A673 (cell line): ENCODE results near the gene USP27X. TPM values are rescaled to one million over a fixed set of nuclear protein-coding genes. Genes with fewer than 3 reads are reported as not detected.

Experiments used
- BruUV-seq: library from RNA; stranded (reverse); fragments of 400-500 nt; replicated peaks from 2 replicates; lab custom pipeline; 2021; lab: Mats Ljungman, UMichigan
- CTCF ChIA-PET: fragments of 300-600 bp; sonication (Branson Sonifier 250); formaldehyde crosslinking; loops from one replicate; lab custom pipeline; 2022; ENCODE audit warnings: antibody characterized with exemption; lab: Charles Lee
- POLR2A ChIA-PET: fragments of 300-600 bp; sonication (Branson Sonifier 250); formaldehyde crosslinking; loops from one replicate; lab custom pipeline; 2022; ENCODE audit warnings: antibody characterized with exemption; ENCODE audit not compliant: low non-redundant PET; lab: Charles Lee
- DNase-seq: peaks from one replicate; pipeline ENCODE4 v3.0.0-alpha.2; 2015; ENCODE audit warnings: low spot score
- H3K27ac ChIP-seq: fragments of 200-600 bp; sonication (generic); 2 replicates; pipeline ENCODE4 v1.5.1; 2016; ENCODE audit warnings: mixed run types, low read depth, mild to moderate bottlenecking, mixed read lengths, antibody characterized with exemption, low read length; ENCODE audit not compliant: poor library complexity, severe bottlenecking
- H3K27me3 ChIP-seq: fragments of 200-600 bp; sonication (generic); replicated peaks from 2 replicates; pipeline ENCODE4 v1.6.1; 2017; ENCODE audit warnings: mixed run types, low read depth, mild to moderate bottlenecking, mixed read lengths, antibody characterized with exemption, low read length; ENCODE audit not compliant: insufficient read depth, poor library complexity
- H3K36me3 ChIP-seq: fragments of 200-600 bp; sonication (generic); 2 replicates; pipeline ENCODE4 v1.6.1; 2016; ENCODE audit warnings: mixed run types, mild to moderate bottlenecking, mixed read lengths, antibody characterized with exemption, low read length; ENCODE audit not compliant: insufficient read depth, poor library complexity, severe bottlenecking
- H3K4me1 ChIP-seq: fragments of 200-600 bp; sonication (generic); 2 replicates; pipeline ENCODE4 v1.6.1; 2017; ENCODE audit warnings: mixed run types, mild to moderate bottlenecking, mixed read lengths, antibody characterized with exemption, low read length; ENCODE audit not compliant: insufficient read depth, poor library complexity, severe bottlenecking
- H3K4me3 ChIP-seq: fragments of 200-600 bp; sonication (generic); 2 replicates; pipeline ENCODE4 v1.5.1; 2016; ENCODE audit warnings: low read depth, mixed run types, mild to moderate bottlenecking, mixed read lengths, low read length; ENCODE audit not compliant: poor library complexity, severe bottlenecking
- H3K9me3 ChIP-seq: fragments of 200-600 bp; sonication (generic); 2 replicates; pipeline ENCODE4 v1.6.1; 2016; ENCODE audit warnings: mixed run types, low read depth, mild to moderate bottlenecking, mixed read lengths, antibody characterized with exemption, low read length; ENCODE audit not compliant: poor library complexity, severe bottlenecking
- EZH2 ChIP-seq: fragments of 200-600 bp; sonication (generic); IDR thresholded peaks from 2 replicates; pipeline ENCODE4 v1.6.1; 2017; ENCODE audit warnings: borderline replicate concordance, low read depth, mild to moderate bottlenecking, mixed read lengths, antibody characterized with exemption, low read length; ENCODE audit not compliant: poor library complexity, severe bottlenecking
- intact Hi-C: fragments of 100-400 bp; cut with micrococcal nuclease; formaldehyde crosslinking; loops from one replicate; pipeline ENCODE4 v1.10.0; 2022; ENCODE audit not compliant: unreplicated experiment
- total RNA-seq: library from RNA; stranded (reverse); gene quantifications from 2 replicates; pipeline ENCODE4 v1.2.3, GENCODE V29; 2021
- TF ChIP-seq, protein P1 (sequence below): fragments of 300-800, 200-600 bp; sonication (generic); conservative IDR thresholded peaks from 2 replicates; pipeline ENCODE4 v1.5.1; 2017; ENCODE audit warnings: low read depth, mild to moderate bottlenecking, antibody characterized with exemption, low read length, moderate library complexity, mixed read lengths

The USP27X gene
- total RNA-seq, 1 experiment from 2014 or later = 6.7 TPM

DNA sequence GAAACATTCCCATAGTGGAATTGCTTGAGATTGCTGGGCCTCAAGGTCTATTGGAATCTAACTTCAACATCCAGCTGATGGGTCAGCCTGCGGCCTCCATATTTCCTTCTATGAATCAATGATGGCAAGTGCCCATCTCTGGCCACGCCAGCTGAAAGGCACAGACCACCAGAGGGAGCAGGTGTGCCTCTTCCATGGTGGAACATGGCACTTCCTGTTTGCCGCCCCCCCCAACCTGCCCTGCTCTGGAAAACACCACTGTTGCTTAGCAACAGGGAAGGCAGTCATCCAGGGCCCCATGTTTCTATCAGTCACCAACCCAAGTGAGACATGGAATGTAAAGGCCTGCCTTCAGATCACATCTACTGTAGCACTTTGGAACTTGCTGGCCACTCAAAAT lies 38.6 kb upstream of the USP27X start:
- no TSS peak for BruUV-seq
- TF ChIP-seq EZH2 = no peak
- TF ChIP-seq, protein P1, sequence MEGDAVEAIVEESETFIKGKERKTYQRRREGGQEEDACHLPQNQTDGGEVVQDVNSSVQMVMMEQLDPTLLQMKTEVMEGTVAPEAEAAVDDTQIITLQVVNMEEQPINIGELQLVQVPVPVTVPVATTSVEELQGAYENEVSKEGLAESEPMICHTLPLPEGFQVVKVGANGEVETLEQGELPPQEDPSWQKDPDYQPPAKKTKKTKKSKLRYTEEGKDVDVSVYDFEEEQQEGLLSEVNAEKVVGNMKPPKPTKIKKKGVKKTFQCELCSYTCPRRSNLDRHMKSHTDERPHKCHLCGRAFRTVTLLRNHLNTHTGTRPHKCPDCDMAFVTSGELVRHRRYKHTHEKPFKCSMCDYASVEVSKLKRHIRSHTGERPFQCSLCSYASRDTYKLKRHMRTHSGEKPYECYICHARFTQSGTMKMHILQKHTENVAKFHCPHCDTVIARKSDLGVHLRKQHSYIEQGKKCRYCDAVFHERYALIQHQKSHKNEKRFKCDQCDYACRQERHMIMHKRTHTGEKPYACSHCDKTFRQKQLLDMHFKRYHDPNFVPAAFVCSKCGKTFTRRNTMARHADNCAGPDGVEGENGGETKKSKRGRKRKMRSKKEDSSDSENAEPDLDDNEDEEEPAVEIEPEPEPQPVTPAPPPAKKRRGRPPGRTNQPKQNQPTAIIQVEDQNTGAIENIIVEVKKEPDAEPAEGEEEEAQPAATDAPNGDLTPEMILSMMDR = peak; percentile 63
- no peaks in the 10 kb centered on the region for H3K36me3 ChIP-seq
- no peak overlapping the region for H3K27ac ChIP-seq
- H3K9me3 ChIP-seq = no peaks in the 10 kb centered on the region
- intact Hi-C loops = loop anchor here (1.0 kb wide), 1 partner anchor 36 kb away; no protein-coding TSS in a partner anchor
- H3K4me3 ChIP-seq = no peak overlapping the region
- H3K4me1 ChIP-seq = no peaks in the 10 kb centered on the region
- ChIA-PET POLR2A (no interaction called here), CTCF (interaction anchor here (1.7 kb wide), 1 partner anchor 36 kb away, joined by 4 read pairs; no protein-coding TSS in a partner anchor)
- no peaks in the 10 kb centered on the region for H3K27me3 ChIP-seq
- DNase-seq = peak; percentile 71

DNA sequence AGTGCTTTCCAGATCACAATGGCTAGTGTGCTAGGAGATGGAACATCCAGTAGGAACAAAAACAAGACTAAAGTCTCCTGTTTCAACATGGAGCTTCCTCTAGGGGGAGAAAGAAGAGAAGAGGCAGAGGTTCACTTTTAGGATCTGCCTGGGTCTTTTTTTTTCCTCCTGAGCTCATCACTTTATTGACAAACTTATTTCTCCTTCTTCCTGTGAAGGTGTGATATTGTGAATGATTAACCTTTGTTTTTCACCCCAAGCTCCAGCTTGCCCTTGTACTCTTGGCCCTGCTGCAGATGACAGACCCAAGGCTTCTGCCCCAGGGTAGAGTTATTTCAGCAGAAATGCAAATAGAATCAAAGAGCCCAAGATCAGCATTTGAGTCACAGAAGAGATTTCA lies 36.7 kb upstream of the USP27X start:
- H3K4me3 ChIP-seq = no peak overlapping the region
- H3K4me1 ChIP-seq = no peaks in the 10 kb centered on the region
- no peaks in the 10 kb centered on the region for H3K36me3 ChIP-seq
- BruUV-seq = no TSS peak
- CTCF ChIA-PET = no interaction called here
- H3K9me3 ChIP-seq = no peaks in the 10 kb centered on the region
- no peak overlapping the region for H3K27ac ChIP-seq
- POLR2A ChIA-PET = no interaction called here
- no peak for DNase-seq
- TF ChIP-seq, protein P1 = 0 out of 2 replicates have a peak, but pooled peaks have one; percentile 15
- TF ChIP-seq EZH2 = no peak
- H3K27me3 ChIP-seq = no peaks in the 10 kb centered on the region
- intact Hi-C loops = no loop called here

DNA sequence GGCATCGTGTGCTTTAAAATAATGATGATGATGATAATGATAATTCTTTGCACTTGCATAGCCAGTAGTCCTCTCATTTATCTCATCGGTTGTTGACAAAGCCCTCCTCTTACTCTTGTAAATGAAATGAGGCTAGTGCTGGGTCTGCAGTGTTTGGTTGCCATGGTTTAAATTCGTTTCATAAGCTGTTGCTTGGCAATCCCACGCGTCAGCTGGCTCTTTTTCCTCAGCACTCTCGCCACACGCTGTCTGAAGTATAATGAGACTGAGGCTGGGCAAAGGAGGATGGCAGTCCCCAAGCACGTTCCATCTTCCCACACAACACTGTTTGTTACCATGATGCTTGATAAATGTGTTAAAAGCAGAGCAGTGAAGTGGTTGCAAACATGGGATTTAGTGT lies 34.7 kb upstream of the USP27X start:
- no TSS peak for BruUV-seq
- ChIA-PET CTCF (no interaction called here), POLR2A (no interaction called here)
- no peak overlapping the region for H3K4me3 ChIP-seq
- intact Hi-C loops = no loop called here
- no peaks in the 10 kb centered on the region for H3K9me3 ChIP-seq
- no peaks in the 10 kb centered on the region for H3K27me3 ChIP-seq
- no peak for TF ChIP-seq EZH2
- TF ChIP-seq, protein P1 = no peak
- no peak overlapping the region for H3K27ac ChIP-seq
- H3K4me1 ChIP-seq = no peaks in the 10 kb centered on the region
- no peaks in the 10 kb centered on the region for H3K36me3 ChIP-seq
- no peak for DNase-seq
